Cardiac fibroblast (primary cell): Measurements from ENCODE around the gene EYA4.

ENCODE experiments used
- DNase-seq, 2 donors: peaks; one replicate each; pipeline versions ENCODE4 v3.0.0 to v3.0.0-alpha.2; 2010; ENCODE audit warnings: low read depth in 2 of 2
- H3K4me3 ChIP-seq, 2 donors: replicated peaks in 1 of 2; 1 replicate in 1 of 2; 2 replicates in 1 of 2; pipeline ENCODE4 v1.5.1; 2011; ENCODE audit warnings: low read depth in 2 of 2, low read length in 2 of 2, mild to moderate bottlenecking in 2 of 2, moderate library complexity in 1 of 2
- CTCF ChIP-seq: IDR thresholded peaks from one replicate; pipeline ENCODE4 v1.5.1; 2011; ENCODE audit warnings: low read depth, mild to moderate bottlenecking, low read length, inconsistent platforms

The EYA4 gene

GRCh38 chr6:133225560-133225959 is 15.6 kb upstream of the EYA4 start:
- no peak for TF ChIP-seq CTCF
- no peak overlapping the region for H3K4me3 ChIP-seq
- no peak for DNase-seq

GRCh38 chr6:133227344-133227743 is 13.8 kb upstream of the EYA4 start:
- no peak for DNase-seq
- TF ChIP-seq CTCF, result no peak
- no peak overlapping the region for H3K4me3 ChIP-seq

- no peak overlapping the region for H3K4me3 ChIP-seq
- TF ChIP-seq CTCF, result no peak
- no peak for DNase-seq
Measured at GRCh38 chr6:133230052-133230451, 11.1 kb upstream of the EYA4 start.

GRCh38 chr6:133235221-133235620 is 5.9 kb upstream of the EYA4 start:
- no peak overlapping the region for H3K4me3 ChIP-seq
- no peak for TF ChIP-seq CTCF
- DNase-seq, result no peak

GRCh38 chr6:133236932-133237331 is 4.2 kb upstream of the EYA4 start:
- peak; percentile 54 to 69 for DNase-seq
- no peak for TF ChIP-seq CTCF
- H3K4me3 ChIP-seq, result no peak overlapping the region

GRCh38 chr6:133240511-133241085 is 559 bp upstream of the EYA4 start:
- H3K4me3 ChIP-seq, result peak overlapping the region; percentile 29 to 51

More at GRCh38 chr6:133240511-133241085, 559 bp upstream of the EYA4 start:
- peak; percentile 3 to 13 for DNase-seq
- TF ChIP-seq CTCF, result no peak
